GM12864 (cell line): ENCODE measurements around the gene CAPN5.

Source experiments
- DNase-seq: peaks from one replicate; pipeline ENCODE4 v3.0.0-alpha.2; 2011; ENCODE audit warnings: low read depth
- H3K4me3 ChIP-seq: 2 replicates; pipeline ENCODE4 v1.5.1; 2011; ENCODE audit warnings: mild to moderate bottlenecking, low read depth, low read length, control low read depth
- TF ChIP-seq, protein P1 (sequence below): IDR thresholded peaks from 2 replicates; pipeline ENCODE4 v1.5.1; 2011; ENCODE audit warnings: low read depth, mild to moderate bottlenecking, moderate library complexity, low read length, control low read depth, inconsistent platforms; ENCODE audit errors: missing control alignments

CAPN5 gene

GRCh38 chr11:77155556-77156130 lies 88.9 kb downstream of the CAPN5 start:
- H3K4me3 ChIP-seq: no peak overlapping the region
- TF ChIP-seq, protein P1, sequence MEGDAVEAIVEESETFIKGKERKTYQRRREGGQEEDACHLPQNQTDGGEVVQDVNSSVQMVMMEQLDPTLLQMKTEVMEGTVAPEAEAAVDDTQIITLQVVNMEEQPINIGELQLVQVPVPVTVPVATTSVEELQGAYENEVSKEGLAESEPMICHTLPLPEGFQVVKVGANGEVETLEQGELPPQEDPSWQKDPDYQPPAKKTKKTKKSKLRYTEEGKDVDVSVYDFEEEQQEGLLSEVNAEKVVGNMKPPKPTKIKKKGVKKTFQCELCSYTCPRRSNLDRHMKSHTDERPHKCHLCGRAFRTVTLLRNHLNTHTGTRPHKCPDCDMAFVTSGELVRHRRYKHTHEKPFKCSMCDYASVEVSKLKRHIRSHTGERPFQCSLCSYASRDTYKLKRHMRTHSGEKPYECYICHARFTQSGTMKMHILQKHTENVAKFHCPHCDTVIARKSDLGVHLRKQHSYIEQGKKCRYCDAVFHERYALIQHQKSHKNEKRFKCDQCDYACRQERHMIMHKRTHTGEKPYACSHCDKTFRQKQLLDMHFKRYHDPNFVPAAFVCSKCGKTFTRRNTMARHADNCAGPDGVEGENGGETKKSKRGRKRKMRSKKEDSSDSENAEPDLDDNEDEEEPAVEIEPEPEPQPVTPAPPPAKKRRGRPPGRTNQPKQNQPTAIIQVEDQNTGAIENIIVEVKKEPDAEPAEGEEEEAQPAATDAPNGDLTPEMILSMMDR: no peak
- DNase-seq: no peak

DNA sequence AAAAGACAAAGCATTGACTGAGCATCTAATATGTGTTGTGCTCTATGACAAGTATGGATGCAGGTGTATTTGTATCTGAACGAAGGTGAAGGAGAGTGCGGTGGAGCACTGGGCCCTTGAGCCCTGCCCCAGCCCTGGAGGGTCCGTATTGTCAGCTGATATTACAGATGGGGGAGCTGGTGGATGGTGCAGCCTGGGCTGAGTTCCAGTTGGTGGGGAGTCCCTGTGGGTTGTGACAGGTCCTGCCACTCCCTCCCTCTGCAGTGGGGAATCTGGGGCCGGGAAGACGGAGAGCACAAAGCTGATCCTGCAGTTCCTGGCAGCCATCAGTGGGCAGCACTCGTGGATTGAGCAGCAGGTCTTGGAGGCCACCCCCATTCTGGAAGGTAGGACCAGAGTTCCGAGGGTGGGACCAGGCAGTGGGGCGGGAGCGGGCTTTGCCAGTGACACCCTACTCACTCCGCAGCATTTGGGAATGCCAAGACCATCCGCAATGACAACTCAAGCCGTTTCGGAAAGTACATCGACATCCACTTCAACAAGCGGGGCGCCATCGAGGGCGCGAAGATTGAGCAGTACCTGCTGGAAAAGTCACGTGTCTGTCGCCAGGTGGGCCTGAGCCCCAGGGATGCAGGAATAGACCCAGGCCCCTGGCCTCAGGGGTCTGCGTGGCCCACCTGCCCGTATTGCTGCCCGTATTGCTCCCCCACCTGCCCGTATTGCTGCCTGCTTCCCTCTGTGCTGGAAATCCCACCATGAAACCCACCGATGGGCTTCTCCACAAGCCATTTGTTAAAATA lies 89.8 kb downstream of the CAPN5 start:
- TF ChIP-seq, protein P1: no peak
- no peak for DNase-seq
- H3K4me3 ChIP-seq: no peak overlapping the region

DNA sequence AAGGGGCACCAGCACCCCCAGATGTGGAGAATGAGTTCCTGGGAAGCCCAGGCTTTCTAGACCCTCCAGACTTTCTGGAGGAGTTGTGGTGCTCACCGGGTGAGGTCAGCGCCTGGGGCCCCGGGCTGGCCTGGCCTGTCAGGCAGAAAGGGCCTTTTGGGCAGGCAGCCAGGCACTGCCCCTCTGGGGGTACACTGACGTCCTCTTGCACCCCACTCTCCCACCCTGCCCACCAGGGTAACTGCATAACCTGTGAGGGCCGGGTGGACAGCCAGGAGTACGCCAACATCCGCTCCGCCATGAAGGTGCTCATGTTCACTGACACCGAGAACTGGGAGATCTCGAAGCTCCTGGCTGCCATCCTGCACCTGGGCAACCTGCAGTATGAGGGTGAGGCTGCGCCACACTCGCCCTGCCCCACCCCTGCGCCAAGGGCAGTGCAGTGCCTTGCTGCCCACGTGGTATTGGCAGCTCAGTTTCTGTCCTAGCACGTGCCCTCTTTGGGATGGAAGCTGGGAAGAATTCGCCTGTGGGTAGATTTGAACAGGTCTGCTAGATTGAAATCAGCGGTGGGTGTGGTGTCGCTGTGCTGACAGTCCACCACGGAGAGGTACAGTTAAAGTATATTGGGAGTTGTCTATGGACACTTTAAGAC lies 91.4 kb downstream of the CAPN5 start:
- TF ChIP-seq, protein P1: no peak
- H3K4me3 ChIP-seq: no peak overlapping the region
- DNase-seq: no peak

GRCh38 chr11:77159219-77159936 lies 92.6 kb downstream of the CAPN5 start:
- TF ChIP-seq, protein P1: no peak
- no peak for DNase-seq
- no peak overlapping the region for H3K4me3 ChIP-seq

DNA sequence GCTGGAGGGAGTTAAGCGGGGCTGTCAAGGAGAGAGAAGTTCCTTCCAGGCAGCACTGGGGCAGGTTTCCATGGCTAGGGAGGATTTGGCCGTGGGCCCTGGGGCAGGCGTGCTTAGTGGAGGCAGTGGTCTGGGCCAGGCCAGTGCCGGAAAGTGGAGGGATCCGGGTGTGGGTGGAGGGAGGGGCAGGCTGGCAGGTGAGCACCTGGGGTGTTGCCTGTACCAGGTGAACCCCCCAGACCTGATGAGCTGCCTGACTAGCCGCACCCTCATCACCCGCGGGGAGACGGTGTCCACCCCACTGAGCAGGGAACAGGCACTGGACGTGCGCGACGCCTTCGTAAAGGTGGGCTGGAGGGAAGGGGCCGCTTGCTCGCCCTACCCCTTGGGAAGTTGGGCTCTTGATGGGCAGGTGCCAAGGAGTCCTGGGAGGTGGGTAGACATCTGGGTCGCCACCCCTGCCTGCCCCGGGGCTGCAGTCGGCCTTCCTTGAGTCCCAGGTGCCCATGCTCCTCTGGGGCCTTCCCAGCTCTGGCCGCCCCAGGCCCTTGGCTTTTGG lies 93.2 kb downstream of the CAPN5 start:
- DNase-seq: no peak
- H3K4me3 ChIP-seq: no peak overlapping the region
- TF ChIP-seq, protein P1: no peak

- TF ChIP-seq, protein P1: no peak
- no peak overlapping the region for H3K4me3 ChIP-seq
These were observed 96.5 kb downstream of the CAPN5 start for GRCh38 chr11:77163271-77163670.

More at GRCh38 chr11:77163271-77163670, 96.5 kb downstream of the CAPN5 start:
- no peak for DNase-seq
